ENCODE results near the gene UQCC5.
"Not testable (repeated sequence)": the region's sequence is repeated elsewhere in the genome, so short reads cannot be mapped to it uniquely, and the experiment has no call there.

The UQCC5 gene

DNA sequence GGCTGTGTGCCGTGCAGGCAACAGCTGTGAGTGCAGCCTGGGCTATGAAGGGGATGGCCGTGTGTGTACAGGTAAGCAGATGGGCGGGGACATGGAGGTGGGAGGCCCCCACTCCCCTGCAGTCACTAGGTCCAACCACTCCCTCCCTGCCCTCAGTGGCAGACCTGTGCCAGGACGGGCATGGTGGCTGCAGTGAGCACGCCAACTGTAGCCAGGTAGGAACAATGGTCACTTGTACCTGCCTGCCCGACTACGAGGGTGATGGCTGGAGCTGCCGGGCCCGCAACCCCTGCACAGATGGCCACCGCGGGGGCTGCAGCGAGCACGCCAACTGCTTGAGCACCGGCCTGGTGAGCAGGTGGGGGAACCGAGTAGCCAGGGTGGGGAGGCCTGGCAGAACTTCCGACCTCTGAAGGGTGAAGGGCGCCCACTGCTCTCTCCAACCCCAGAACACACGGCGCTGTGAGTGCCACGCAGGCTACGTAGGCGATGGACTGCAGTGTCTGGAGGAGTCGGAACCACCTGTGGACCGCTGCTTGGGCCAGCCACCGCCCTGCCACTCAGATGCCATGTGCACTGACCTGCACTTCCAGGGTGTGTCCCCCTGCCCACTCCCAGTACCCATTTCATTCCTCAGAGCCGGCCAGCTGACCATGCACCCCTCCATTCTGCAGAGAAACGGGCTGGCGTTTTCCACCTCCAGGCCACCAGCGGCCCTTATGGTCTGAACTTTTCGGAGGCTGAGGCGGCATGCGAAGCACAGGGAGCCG, 14.3 kb upstream of the UQCC5 start:
- no peak for DNase-seq

DNA sequence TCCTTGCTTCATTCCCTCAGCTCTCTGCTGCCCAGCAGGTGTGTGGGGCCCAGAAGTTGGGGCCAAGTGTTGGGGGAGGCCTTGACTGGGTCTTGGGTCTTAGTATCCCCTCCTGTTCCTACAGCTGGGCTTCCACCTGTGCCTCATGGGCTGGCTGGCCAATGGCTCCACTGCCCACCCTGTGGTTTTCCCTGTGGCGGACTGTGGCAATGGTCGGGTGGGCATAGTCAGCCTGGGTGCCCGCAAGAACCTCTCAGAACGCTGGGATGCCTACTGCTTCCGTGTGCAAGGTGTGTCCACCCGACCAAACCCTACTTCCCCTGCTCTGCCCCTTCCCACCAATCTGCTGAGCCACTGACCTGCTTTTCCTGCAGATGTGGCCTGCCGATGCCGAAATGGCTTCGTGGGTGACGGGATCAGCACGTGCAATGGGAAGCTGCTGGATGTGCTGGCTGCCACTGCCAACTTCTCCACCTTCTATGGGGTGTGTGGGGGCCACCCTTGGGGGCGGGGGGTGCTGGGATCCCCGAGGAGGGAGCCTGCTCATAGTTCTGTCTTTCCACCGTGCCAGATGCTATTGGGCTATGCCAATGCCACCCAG, 13.7 kb upstream of the UQCC5 start:
- DNase-seq = no peak

GRCh38 chr3:52523386-52524257, 12.8 kb upstream of the UQCC5 start:
- no peak for DNase-seq

GRCh38 chr3:52524258-52524751, 12.1 kb upstream of the UQCC5 start:
- no peak for DNase-seq

- no peak for DNase-seq
These were observed 11.4 kb upstream of the UQCC5 start for GRCh38 chr3:52524752-52525679.

DNA sequence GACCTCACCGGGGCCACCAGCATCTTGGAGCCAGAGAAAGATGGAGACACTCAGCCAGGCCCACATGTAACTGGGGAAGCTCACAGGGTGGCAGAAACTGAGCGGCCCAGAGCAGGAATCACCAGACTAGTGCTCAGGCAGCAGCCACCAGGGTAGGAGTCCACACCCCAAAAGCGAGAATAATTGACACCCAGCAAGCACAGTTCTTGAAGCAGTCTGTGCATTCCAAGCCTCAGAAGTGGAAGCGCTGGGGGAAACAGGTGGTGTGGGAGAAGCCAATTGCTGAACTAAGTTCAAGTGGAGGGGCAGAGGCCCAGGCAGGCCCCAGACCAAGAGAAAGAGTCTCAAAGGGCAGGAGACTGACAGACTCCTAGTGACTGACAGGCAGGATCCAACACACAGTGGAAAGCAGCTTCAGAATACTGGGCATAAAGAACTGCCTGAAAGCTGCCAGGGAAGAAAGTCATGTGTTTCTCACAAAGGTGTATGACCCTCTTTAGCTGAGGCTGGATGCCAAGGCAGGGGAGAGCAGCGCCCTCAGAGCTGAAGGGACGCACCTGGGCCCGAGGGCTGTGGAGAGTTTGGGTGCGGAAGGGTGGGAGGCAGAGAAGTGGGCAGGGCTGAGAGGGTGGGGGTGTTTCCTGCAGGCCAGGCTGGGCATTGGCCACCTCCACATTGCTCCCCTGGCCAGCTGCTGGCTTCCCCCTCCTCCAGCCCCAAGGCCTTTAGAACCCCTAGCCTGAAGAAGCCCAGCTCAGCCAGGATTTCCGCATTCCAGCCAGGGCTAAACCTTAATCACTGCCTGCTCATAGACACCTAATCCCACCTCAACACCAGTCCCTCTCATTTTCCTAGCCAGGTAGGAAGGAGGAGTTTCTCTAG, 10.5 kb upstream of the UQCC5 start:
- no peak for DNase-seq

DNA sequence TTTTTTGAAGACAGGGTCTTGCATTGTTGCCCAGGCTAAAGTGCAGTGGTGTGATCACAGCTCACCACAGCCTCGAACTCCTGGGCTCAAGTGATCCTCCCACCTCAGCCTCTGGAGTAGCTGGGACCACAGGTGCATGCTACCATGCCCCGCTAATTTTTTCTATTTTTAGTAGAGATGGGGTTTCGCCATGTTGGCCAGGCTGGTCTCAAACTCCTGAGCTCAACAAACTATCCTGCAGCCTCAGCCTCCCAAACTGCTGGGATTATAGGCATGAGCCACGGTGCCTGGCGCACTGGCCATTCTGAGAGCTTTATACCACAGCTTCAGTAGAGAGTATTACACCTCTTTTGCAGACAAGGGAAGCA, 9.8 kb upstream of the UQCC5 start:
- not testable (repeated sequence) for DNase-seq

DNA sequence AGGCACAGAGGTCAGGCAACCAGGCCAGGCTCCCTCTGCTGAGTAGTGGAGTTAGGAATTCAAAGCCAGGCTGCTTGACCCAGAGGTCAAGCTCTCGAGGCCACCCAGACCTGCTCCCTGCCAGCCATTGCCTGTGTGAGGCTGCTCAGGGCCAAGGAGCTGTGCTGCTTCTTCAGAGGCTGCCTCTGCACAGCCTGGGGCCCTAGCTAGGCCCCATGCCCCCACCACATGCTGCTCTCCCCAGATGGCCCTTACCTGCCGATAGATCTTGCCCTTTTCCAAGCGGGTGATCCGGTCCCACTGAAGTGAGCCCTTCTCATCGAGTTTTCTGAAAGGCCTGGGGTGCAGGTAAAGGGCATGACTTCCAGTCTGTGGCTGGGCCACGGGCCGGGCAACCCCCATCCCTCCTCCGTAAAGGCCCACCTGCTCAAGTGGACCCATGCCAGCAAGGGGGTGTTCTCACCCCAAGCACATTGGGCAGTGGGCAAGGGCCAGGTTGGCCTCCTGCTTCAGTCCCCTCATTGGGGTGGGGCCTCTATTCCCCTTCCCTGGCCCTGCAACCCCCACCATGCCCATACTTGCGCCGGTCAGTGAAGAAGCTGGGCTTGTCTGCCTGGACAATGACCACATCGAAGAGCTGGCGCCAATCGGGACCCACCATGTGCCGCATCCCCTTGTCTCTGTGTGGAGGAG, 9.2 kb upstream of the UQCC5 start:
- DNase-seq = no peak

DNA sequence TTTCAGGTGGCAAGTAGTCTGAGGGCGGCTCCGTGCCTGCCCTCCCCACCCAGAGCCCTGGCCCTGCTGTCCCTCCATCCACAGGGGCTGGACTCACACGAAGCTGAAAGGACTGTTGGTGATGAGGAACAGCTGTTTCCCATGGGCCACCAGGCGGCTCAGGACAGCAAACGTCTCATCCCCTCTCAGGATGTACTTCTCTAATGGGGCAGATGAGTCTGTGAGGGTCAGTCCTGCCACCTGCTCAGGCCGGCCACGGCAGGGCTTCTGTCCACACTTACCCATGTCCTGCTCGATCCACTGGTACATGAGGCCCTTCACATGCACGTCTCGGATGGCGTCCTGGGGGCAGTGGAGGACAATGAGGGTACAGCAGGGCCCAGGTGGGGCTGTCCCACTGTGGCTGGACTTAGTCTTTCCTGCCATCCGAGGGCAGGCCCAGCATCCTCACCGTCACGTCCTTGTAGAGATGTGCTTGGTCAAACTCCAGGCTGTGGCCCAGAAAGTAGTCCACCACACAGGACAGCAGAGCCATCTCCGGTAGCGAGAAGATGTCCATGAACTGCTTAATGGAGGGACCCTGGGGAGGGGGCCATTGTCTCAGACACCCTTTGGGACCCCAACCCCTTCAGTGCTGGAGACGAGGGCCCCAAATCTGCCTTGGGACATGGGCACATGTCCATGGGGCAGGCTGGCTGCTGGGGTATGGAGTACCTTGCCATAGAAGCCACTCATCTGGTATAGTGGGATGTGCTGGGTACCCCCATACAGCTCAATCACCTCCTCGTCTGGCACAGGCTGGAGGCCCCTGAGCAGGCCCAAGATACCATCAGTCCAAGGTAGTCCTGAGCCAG, 8.4 kb upstream of the UQCC5 start:
- no peak for DNase-seq

DNA sequence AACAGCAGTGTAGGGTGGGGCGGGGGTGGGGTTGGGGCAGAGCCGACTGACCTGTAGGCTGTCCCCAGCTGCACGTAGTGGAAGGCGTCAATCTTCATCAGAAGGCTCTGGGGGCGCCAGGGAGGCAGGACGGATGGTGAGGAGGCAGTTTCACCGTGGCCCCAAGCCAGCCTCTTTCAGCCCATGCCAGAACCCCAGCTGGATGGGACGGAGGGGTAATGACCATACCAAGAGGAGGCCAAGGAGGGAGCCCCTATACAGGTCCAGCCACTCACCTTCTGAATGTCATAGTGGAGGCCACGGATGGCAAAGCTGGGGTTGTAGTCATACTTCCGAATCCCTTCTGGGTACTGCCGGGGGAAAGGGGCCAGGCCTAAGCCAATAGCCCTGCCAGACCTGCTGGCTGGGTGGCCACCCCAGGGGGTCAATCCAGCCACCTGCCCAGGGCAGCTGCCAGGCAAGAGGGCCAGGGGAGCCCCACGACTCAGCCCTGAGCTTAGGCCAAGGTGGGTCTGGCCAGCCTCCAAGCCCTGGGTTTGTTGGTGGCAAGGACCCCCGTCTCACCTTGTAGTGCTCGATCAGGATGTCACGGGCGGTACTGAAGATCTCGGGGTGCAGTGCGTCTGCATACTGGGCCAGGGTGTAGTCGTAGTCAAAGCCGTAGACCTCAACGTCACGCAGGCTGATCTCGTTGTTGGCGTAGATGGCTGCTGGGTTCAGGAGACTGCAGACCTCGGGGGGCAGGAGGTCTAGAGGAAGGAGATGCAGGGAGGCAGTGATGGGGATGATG, 7.6 kb upstream of the UQCC5 start:
- no peak for DNase-seq

DNA sequence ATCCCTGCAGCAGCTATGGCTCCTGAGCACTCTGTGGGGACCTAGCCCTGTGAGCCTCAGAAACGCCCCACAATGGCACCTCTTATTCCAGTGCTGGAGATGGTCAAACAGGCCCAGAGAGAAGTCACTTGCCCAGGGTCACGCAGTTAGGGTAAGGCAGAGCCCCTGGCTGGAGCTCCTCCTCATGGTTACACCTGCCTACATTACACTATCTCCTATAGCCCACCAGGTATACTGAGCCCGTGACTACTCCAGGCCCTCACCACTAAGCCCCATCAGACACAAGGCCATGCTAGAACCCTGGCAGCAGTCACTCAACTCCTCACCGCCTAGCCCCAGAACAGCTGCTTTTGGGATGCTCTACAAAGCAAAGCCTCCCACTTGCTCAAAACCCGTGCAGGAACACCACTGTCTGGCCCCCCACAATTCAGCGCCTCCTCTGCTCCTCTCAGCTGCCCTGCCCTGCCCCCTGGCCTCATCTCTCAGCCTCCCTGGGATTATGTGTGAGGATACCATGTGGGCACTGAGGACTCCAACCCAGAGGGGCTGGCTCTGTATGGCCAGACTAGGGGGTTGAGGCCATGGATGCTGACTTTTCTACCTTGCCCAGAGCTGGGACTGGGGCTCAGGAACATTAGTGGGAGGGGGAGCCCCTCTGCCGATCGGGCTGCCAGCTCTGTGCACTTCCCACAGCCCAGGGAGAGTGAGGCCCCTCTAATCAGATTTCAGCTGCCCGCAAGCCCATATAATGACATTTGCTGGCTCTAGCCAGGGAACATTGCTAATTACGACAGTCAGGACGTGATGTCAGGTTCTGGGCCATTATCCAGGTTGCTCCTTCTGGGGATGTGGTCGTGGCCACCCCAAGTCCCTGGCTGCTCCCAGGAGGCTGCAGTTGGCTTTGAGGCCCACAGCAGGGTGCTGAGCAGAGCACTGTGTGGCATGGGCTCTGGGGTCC, 6.8 kb upstream of the UQCC5 start:
- no peak for DNase-seq

GRCh38 chr3:52530918-52531826, 5.2 kb upstream of the UQCC5 start:
- DNase-seq = no peak

DNA sequence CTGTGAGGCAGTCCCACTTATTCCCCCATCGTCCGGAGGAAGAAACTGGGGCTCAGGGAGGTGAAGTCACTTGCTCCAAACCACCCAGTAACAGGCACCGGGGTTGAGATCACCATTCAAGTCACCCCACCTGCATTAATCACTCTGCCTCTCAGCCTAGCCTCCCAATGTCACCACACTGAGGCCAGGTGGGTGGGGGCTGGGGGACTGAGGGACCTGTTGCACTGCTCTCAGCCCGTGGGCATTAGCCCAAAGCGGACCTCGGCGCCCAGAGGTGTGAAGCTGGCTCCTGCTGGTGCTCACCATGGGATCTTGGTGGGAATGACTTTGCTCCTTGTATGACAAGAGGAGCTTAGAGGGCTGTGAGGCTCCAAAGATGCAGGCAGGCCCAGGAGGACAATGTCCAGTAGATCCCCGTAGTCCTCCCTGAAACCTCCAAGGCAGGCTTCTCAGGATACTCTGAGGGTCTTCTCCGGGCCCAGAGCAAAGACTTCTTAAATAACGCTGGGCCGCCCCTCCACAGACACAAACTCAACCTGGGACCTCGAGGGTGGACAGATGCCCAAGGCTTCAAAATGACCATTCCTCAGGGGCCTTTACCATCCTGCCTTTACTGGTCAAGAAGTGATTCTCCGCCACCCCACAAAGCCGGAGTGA, 4.4 kb upstream of the UQCC5 start:
- DNase-seq = no peak

DNA sequence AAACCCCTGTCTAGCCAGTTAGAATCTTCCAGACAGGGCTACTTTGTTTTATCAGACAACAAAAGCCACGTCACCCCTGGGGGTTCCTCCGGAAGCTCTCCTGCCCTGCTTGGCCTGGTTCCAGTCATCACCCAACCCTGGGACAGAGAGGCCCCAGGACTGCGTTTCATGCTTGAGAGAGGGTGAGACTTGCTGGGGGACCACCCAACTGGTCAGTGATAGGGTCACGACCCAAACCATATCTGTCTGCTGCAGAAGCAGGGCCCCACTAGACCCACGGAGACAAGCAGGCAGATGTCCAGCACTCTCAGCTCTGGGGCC, 3.9 kb upstream of the UQCC5 start:
- DNase-seq = peak in 1 of 56 donors; percentile 27

Measured in nucleus accumbens (tissue), 56 donors.